GDM1 (cell line): ENCODE measurements around the gene ZC3H12C.
"Not testable (repeated sequence)": the region's sequence is repeated elsewhere in the genome, so short reads cannot be mapped to it uniquely, and the experiment has no call there.

Experiments
- DNase-seq: peaks from one replicate; lab custom pipeline; 2025; lab: John Stamatoyannopoulos, UW

ZC3H12C gene

DNA sequence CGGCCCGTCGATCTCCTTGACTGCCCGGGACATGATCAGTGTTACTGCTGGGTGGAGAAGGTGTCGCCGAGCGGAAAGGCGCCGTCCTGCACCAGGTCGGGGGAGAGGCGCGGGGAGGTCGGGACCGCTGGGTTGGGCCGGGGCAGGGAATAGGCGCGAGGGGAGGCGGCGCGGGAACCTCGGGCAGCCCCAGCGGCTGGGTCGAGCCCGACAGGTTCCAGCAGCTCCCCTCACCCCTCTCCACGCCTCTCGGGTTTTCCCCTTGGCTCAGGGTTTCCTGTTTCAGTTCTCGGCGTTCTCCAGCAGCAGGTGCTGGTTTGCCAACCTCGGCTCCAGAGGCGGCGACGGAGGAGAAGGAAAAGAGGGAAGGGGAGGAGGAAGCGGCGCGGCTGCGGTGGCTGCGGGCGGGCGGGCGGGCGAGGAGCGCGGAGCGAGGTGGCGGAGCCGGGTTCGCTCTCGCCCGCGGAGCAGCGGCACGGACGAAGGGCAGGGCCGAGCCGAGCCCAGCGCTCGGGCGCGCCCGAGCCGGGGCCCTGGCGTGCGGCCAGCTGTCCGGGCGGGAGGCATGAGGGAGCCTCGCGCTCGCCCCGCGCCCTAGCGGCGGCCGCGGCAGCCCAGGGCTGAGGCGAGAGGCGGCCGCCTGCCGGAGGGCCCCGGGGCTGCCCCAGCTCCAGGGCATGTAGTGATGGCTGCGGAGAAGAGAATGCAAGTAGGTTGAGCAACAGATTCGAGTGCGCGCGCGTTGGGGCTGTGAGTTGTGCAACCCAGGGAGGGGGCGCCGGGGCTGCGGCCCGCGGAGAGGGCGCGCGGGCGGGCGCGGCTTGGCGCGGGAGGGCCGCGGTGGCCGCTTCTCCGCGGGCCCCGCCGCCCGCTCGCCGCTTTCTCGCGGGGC, at the start of gene ZC3H12C:
Gene ZC3H12C, plus strand, starts transcription at position 878 of the 892 bp plus-strand sequence. CDS start 20 bp downstream, outside the sequence.
- DNase-seq: peak; percentile 68

DNA sequence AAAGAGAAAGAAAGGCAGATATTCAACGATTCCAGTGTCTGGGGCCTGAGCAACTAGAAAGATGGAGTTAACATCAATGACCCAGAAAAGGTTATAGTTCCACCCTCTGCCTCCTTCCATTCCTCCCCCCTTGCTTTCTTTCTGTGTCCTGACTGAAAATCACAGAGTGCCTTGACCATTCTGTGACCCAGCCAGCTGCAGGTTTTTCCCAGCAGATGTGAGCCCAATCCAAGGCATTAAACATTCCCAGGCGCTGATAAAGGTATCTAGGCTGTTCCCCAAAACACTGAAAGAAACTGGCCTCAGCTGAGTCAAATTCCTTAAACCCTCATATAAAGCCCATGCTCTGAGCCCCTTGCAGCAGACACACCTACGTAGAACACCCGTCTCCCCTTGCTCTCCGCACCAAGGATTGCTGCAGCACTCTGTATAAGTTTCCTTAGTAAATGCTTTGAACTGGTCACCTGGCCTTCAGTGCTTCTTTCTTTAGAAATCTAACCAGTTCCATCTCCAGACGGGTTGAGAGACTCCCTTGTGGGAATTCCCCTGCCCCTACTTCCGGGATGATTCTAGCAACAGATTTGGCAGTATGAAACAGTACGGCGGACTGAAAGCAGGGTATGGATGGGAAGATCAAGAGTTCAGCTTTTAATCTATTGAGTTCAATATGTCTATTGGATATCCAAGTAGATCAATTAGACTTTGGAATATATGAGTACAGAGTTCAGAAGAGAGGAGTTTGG, 48.8 kb upstream of the ZC3H12C start:
- no peak for DNase-seq

DNA sequence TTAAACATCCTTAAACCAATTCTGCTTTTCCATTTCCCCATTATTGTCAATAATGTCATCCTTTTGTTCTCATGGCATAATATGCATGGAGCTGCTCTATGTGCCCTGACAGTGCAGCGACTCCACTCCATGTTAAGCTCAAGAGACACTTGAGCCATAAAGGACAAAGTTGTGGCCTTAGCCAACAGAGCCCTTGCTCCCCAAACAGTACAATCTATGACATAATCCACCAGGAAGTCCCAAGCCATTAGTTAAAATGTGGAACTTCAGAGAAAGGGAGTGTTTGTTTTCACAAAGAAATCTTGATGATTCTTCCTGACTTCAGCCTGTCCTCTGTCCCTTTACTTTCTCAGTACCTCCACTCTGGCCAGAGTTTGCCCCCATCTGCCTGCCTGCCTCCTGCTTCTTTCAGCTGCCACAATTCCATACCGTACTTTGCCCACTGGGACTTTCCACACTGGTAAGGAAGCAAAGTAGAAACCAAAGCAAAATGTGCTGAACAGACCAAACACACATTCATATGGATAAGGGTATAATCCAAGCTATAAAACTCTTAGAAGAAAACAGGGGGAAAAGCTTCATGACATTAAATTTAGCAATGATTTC, 46.3 kb upstream of the ZC3H12C start:
- DNase-seq: no peak

DNA sequence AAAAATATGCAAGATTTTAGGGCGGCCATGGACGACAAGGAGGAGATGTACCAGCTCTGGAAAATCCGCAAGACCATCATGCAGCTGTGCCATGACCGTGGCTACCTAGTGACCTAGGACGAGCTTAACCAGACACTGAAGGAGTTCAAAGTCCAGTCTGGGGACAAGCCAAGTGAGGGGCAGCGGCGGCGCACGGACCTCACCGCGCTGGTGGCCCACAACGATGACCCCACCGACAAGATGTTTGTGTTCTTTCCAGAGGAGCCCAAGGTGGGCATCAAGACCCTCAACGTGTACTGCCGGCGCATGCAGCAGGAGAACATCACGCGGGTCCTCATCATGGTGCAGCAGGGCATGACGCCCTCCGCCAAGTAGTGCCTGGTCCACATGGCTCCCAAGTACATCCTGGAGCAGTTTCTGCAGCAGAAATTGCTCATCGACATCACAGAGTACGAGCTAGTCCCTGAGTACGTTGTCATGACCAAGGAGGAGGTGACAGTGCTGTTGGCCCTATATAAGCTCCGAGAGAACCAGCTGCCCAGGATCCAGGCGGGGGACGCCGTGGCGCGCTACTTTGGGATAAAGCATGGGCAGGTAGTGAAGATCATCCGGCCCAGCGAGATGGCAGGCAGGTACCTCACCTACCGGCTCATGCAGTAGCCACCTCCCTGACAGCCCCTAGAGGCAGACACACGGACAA, 43.5 kb upstream of the ZC3H12C start:
- DNase-seq: no peak

DNA sequence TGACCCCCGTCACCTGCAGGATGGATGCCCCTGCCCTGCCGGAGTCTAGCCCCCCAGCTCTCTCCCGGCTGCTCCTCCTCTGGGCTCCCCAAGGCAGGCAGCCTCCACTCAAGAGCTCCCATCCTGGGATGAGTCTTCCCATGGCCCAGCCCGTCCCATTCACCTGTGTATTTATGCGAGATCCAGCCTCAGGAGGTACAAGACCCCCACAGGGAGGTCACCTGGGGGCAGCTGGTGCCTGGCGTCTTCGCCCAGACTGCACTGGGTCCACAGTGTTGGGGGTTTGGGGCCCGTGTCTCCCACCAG, 43.0 kb upstream of the ZC3H12C start:
- DNase-seq: no peak

DNA sequence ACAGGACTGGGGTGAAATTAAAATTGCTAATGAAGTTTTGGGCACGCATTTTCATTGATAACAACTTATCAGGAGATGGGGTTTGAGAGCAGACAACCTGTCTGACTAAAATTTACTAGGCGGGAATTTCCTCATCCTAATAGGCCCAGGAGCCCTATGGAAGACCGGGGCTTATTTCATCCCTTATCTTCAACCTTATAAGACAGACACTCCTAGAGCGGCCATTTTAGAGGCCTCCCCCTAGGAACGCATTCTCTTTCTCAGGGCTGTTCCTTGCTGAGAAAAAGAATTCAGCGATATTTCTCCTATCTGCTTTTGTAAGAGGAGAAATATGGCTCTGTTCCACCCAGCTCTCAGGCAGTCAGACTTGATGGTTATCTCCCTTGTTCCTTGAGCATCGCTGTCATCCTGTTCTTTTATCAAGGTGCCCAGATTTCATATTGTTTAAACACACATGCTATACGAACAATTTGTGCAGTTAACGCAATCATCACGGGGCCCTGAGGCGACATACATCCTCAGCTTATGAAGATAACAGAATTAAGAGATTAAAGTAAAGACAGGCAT, 39.3 kb upstream of the ZC3H12C start:
- DNase-seq: no peak

DNA sequence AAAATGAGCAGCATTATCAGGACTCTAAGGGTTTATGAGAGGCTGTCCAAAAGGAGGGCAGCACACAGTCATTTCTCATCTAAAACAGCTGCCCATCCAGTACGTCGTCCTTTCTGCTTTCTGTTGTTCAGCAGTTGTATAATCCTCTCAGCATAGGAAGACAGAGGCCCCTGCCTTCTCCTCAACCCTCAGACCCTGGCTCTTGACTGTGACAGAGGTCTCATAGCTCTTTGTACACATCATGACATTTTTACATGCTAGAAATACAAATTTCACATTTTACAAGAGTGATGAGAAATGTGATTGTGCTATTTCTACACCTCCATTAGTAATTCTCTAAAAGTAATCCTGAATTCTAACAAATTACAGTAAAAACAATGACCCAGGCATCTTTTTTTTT, 36.2 kb upstream of the ZC3H12C start:
- DNase-seq: no peak

DNA sequence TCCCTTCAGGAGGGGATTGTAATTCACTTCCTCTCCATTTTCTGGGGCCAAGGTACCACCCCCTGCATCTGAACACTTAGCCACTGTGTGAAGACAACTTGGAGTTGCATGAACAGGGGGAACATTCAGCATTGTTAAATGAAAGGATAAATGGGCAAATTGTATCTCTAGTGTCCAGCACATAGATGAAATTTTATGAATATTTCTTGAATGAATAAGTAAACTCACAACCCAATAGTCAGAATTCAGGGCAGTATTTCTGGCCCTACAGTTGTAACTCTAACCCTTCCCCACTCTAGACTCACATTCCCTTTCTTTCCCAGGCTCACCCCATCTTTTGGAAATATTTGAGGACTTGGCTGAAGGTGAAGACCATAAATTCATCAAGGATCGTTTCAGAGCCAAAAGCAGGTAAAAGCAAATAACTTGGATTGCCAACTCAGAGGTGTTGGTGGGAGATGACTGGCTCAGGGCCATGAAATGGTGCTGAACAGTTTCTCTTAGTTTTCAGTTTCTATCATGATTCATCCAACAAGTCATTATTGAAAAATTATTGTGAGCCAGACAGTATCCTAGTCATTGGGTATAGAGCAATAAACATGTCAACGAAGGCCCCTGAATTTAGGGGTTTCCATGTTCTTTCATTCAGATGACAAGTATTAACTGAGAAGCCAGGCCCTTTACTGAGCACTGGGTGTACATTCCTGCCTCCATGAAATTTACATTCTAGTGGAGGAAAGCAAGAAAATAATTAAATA, 33.3 kb upstream of the ZC3H12C start:
- no peak for DNase-seq

DNA sequence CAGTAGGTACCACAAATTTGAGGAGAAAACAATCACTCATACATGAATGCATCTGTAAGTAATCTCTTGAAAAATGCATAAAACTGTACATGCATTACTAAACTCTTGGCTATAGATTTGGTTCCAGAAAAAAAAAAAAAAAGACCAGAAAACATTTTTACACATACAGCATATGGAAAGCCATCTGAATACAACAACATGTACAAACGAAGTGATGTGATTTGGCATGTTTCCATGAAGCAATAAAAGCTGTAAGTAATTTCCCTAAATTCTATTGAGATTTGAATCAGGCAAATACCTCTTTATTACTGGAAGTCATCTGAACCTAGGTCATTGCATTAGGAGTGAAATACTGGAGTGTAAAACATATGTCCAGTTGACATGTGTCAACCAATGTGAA, 31.9 kb upstream of the ZC3H12C start:
- DNase-seq: no peak

DNA sequence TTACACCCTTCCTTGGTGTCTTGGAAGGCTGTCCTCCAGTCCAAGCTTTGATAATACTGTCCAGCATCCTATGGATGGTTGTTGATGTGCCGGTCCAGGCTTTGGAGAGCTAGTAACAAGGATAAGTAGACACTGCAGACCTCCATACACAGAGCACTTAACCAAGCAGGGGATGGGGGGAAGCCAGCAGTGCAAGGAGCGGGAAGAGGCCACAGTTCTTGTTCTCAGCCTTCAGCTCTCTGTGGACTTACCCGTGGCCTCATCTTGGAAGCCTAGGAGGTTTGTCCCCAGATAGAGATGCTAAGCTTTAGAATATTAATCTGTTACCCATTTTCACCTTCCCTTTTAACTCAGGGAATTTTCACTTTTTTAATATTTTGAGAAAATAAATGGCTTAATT, 30.9 kb upstream of the ZC3H12C start:
- DNase-seq: no peak

DNA sequence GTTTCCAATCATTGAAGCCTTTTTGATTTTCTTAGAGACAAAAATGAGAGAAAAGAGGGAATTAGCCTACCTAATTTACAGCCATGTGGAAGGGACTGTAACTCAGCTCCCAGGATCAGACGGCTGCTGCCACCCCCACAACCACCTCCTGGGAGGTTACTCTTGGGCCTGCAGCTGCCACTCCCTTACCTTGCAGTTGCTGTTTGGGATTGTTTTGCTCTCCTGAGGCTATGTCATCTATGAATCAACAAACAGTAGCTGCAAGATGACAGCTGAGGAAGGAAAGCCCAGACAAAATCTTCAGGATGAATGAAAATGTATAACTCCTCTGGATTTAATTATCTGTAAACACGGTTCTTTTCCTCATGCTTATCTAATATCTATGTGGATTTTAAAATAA, 28.0 kb upstream of the ZC3H12C start:
- no peak for DNase-seq

DNA sequence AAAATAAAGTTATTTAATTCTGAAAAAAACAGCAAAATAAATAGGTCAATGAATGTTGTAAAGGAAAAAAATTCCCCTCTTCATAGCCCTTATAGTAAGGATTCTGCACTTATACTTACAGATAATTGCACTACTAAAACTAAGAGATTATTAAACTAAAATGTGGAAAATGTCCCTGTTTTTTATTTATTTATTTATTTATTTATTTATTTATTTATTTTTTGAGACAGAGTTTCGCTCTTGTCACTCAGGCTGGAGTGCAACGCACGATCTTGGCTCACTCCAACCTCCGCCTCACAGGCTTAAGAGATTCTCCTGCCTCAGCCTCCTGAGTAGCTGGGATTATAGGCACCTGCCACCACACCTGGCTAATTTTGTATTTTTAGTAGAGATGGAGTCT, 25.2 kb upstream of the ZC3H12C start:
- not testable (repeated sequence) for DNase-seq

DNA sequence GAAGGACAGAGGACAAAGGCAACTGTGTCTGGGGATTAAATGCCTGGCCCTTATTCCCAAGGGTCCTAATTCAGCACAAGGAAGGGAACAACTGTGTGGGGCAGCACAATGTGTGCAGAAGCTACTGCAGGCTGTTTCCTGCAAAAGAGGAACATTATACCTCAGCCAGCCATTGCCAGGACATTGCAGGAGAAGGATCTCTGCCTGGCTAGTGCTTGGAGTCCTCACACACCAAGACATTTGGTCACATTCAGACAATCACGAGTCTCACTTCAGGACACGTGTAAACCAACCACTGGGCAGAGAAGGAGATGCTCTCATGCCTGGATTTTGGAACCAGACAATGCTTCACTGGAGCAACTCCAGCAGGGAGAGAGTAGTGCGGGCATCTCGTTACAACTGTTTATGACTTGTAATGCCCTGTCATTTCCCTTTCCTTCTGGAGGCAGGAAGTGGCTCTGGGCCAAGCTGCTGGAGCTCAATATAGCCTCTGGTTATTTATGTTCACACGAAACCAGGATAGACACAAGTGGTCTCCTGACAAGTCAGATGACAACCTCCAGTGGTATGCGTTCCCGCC, 23.9 kb upstream of the ZC3H12C start:
- DNase-seq: peak; percentile 89

DNA sequence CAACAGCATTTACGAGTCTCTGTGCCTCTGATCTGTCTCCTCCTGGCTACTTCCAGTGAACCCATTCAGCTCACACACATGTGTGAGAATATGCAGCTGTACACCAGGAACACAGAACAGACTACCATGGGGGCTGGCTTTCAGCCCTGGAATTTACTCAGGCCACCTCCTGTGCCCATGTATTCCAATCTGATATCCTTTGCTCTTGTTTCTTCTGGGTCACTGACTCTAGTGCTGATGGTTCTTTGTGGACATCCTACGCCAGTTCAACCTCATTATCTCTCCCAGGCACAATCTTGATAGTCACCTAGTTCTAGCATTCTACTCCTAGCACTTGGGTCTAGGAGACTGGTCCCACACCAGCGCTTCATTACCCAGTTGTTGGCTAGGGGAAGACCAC, 23.0 kb upstream of the ZC3H12C start:
- no peak for DNase-seq

DNA sequence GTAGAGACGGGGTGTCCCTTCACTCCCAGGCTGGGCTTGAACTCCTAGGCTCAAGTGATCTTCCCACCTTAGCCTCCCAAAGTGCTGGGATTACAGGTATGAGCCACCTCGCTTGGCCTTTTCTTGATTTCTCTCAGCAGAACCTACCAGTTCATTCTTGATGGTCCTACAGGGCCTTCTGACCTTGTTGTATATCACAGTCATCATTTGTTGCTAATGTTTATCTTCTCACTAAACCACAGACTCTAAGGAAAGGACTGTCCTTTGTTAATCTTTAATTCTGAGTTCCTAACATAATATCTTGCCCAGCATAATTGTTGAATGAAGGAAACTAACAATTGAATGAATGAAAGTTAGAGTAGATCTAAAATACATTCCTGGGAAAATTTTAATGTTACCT, 22.0 kb upstream of the ZC3H12C start:
- no peak for DNase-seq

DNA sequence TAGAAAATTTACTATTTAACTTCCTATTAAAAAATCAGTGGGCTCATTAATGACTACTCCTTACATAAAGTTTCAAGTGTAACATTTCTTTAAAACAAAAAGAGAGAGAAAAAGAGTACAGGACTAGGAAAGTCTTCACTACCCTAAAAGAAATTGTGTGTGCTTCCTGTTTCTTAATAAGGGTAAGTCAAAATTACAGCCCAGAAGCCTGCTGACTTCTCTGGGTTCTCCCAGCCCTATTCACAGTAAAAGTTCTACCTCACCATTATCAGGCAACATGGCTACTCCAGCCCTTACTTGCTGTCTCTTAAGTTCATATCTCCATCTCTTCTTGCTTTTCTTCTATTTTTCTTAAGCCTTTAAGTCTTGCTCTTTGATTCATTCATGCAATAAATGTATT, 20.3 kb upstream of the ZC3H12C start:
- no peak for DNase-seq

DNA sequence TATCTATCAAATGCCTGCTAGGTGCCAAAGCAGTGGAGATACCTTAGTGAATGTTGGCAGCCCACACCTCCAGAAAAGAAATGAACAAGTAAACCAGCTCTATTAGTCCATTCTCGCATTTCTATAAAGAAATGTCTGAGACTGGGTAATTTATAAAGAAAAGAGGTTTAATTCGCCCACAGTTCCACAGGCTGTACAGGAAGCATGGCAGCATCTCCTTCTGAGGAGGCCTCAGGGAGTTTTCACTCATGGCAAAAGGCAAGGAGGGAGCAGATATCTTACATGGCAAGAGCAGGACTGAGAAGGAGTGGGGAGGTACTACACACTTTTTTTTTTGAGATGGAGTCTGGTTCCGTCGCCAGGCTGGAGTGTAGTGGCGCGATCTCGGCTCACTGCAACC, 18.7 kb upstream of the ZC3H12C start:
- DNase-seq: no peak

DNA sequence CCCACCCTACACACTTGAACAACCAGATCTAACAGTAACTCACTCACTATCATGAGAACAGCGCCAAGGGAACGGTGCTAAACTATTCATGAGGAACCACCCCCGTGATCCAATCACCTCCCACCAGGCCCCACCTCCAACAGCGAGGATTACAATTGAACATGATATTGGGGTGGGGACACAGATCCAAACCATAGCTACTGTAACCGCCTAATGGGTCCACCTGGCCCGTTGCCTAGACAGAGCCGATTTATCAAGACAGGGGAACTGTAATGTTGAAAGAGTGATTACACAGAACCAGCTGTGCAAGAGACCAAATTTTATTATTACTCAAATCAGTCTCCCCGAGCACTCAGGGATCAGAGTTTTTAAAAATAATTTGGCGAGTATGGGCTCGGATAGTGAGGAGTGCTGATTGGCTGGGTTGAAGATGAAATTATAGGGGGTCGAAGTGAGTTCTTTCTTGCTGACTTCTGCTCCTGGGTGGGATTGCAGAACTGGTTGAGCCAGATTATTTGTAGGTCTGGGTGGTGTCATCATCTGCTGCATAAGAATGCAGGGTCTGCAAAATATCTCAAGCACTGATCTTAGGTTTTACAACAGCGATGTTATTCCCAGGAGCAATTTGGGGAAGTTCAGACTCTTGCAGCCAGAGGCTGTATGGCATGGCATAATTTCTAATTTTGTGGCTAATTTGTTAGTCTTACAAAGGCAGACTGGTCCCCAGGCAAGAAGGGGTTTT, 17.9 kb upstream of the ZC3H12C start:
- DNase-seq: no peak

DNA sequence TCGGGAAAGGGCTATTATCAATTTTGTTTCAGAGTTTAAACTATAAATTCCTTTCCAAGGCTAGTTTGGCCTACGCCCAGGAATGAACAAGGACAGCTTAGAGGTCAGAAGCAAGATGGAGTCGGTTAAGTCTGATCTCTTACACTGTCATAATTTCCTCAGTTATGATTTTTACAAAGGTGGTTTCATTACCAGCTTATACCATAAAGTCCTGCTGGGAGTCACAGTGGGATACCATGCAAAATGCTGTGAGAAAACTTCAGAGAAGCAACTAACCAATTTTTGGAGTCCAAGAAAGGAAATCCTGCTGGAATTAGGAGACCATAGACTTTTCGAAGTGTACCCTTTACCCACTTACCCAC, 17.4 kb upstream of the ZC3H12C start:
- DNase-seq: no peak

DNA sequence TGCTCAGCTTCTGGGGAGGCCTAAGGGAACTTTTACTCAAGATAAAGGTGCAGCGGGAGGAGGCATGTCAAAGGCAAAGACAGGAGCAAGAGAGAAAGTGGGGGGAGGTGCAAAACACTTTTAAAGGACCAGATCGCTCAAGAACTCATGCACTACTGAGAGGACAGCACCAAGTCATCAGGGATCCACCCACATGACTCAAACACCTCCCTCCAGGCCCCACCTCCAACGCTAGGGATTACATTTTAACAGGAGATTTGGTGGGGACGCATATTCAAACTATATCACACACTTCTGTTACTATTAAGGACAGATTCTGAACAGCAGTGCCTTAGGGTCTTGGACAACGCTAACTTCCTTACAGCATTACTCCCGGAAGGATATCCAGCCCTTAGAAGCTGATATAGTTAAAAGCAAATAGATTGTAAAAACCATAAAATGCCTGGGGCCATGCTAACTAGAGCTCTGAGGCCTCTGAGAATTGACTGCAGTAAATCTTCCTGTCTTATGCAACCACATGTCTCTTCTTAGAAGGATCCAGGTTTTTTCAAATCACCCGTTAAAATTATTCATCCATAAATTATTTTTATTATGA, 16.7 kb upstream of the ZC3H12C start:
- DNase-seq: no peak
